RPMI7951 (cell line): ENCODE data around the gene UBAP2L. TPM values are rescaled to one million over a fixed set of nuclear protein-coding genes. Genes with fewer than 3 reads are reported as not detected.

Experiments used
- DNase-seq: peaks from one replicate; pipeline ENCODE4 v3.0.0-alpha.2; 2012; ENCODE audit warnings: low read depth
- total RNA-seq: library from RNA; depleted of rRNA; stranded (reverse); fragments of >200 nt; shearing (Covaris generic); gene quantifications from 2 replicates; pipeline ENCODE4 v1.2.3, GENCODE V29; 2014; rRNA removed

Gene UBAP2L
- total RNA-seq, result 52.8 and 73.8 TPM in 2 replicates

- DNase-seq, result peak; percentile 98
Measured at GRCh38 chr1:154220071-154220969, at the start of gene UBAP2L. TSS of gene UBAP2L (plus strand) at chr1:154220955. CDS start at chr1:154225124, 4,169 bp downstream.

- no peak for DNase-seq
Measured at GRCh38 chr1:154171223-154171583, 49.6 kb upstream of the UBAP2L start.

GRCh38 chr1:154171880-154172279 lies 48.9 kb upstream of the UBAP2L start:
- DNase-seq, result no peak

- DNase-seq, result no peak
Measured at GRCh38 chr1:154174654-154175053, 46.1 kb upstream of the UBAP2L start.

- DNase-seq, result peak; percentile 67
Measured at GRCh38 chr1:154176337-154176736, 44.4 kb upstream of the UBAP2L start.

GRCh38 chr1:154178013-154178412 lies 42.7 kb upstream of the UBAP2L start:
- DNase-seq, result no peak

GRCh38 chr1:154178911-154179811 lies 41.6 kb upstream of the UBAP2L start:
- peak; percentile 23 for DNase-seq

GRCh38 chr1:154179946-154180687 lies 40.6 kb upstream of the UBAP2L start:
- no peak for DNase-seq

GRCh38 chr1:154181944-154182343 lies 38.8 kb upstream of the UBAP2L start:
- no peak for DNase-seq

GRCh38 chr1:154182344-154183045 lies 38.3 kb upstream of the UBAP2L start:
- DNase-seq, result peak; percentile 75

GRCh38 chr1:154183046-154183915 lies 37.5 kb upstream of the UBAP2L start:
- DNase-seq, result peak; percentile 96

- peak; percentile 28 for DNase-seq
Measured at GRCh38 chr1:154186177-154186576, 34.6 kb upstream of the UBAP2L start.

- DNase-seq, result no peak
Measured at GRCh38 chr1:154186852-154187501, 33.8 kb upstream of the UBAP2L start.

- peak; percentile 67 for DNase-seq
Measured at GRCh38 chr1:154190550-154190949, 30.2 kb upstream of the UBAP2L start.

- DNase-seq, result no peak
Measured at GRCh38 chr1:154191990-154192461, 28.7 kb upstream of the UBAP2L start, which contains the start of gene TPM3. TSS of gene TPM3 (minus strand) at chr1:154192100. CDS start at chr1:154192018, 82 bp downstream.

GRCh38 chr1:154192476-154192875 lies 28.3 kb upstream of the UBAP2L start:
- no peak for DNase-seq

GRCh38 chr1:154193821-154194220 lies 26.9 kb upstream of the UBAP2L start:
- DNase-seq, result peak; percentile 44

GRCh38 chr1:154198756-154199562 lies 21.8 kb upstream of the UBAP2L start:
- peak; percentile 62 for DNase-seq

- DNase-seq, result peak; percentile 20
Measured at GRCh38 chr1:154199563-154199879, 21.2 kb upstream of the UBAP2L start.
